Fibroblast of lung (primary cell): ENCODE measurements around the gene WDR86.

Experiments
- CTCF ChIP-seq, 2 donors: IDR thresholded peaks in 1 of 2; conservative IDR thresholded peaks in 1 of 2; 1 replicate in 1 of 2; 2 replicates in 1 of 2; pipeline ENCODE4 v1.5.1; 2011 to 2012; ENCODE audit warnings: low read length in 2 of 2, control low read depth in 1 of 2, inconsistent platforms in 1 of 2, low read depth in 1 of 2, mild to moderate bottlenecking in 1 of 2
- EZH2 ChIP-seq: IDR thresholded peaks from 2 replicates; pipeline ENCODE4 v1.5.1; 2012; ENCODE audit warnings: low read length, control low read depth, mild to moderate bottlenecking; ENCODE audit errors: missing control alignments

- TF ChIP-seq CTCF (conservative IDR thresholded peaks at IDR 0.05 in 1 of 2, IDR thresholded peaks at IDR 0.05 in 1 of 2; ENCODE audit: low read depth in 1 of 2, low read length in 2 of 2) = no peak
- TF ChIP-seq EZH2 = no peak
These were observed 31.8 kb downstream of the WDR86 start for GRCh38 chr7:151378011-151378410.
